Activated naive CD4-positive, alpha-beta T cell treated with anti-CD3 and anti-CD28 coated beads, Interleukin-2, amount 10 ng/mL, durations not matched to agents 7 days and 5 days (primary cell): ENCODE data around the gene IGFBP3.

ENCODE experiments used
- CTCF ChIA-PET: fragments of 350-600 bp; sonication (Branson Sonifier 250); formaldehyde crosslinking; loops from one replicate; lab custom pipeline; 2021; ENCODE audit warnings: antibody characterized with exemption; lab: Charles Lee
- DNase-seq: peaks from one replicate; pipeline ENCODE4 v3.0.0-alpha.2; 2020
- H3K27ac Mint-ChIP-seq: one replicate; pipeline ENCODE4 v1.8.0; 2021; ENCODE audit warnings: mild to moderate bottlenecking, moderate library complexity, mixed read lengths
- H3K27me3 Mint-ChIP-seq: one replicate; pipeline ENCODE4 v1.8.0; 2021; ENCODE audit warnings: mild to moderate bottlenecking, mixed read lengths
- H3K36me3 Mint-ChIP-seq: one replicate; pipeline ENCODE4 v1.8.0; 2021; ENCODE audit warnings: mixed read lengths
- H3K4me1 Mint-ChIP-seq: one replicate; pipeline ENCODE4 v1.8.0; 2021; ENCODE audit warnings: mixed read lengths
- H3K4me3 Mint-ChIP-seq: one replicate; pipeline ENCODE4 v1.8.0; 2021; ENCODE audit warnings: mild to moderate bottlenecking, moderate library complexity, mixed read lengths
- H3K9me3 Mint-ChIP-seq: one replicate; pipeline ENCODE4 v1.8.0; 2021; ENCODE audit warnings: mixed read lengths

Gene IGFBP3

DNA sequence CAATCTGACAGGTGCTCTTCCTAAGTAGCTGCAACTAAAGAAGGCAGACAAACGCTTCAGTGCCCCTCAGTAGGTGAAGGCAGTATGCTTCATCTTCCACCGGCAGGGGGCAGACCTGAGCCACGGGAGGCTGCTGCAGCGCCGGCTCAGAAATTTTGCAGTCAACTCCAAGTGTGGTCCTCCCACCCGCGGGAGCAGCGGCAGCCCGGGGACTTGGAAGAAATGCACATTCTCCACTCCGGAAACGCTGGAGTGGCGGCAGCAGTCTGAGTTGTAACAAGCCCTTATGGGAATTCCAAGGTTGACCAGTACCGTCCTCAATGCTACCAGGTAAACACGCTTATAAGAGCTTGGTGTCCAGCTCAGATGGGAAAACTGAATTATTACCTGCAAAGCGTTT, 3.4 kb downstream of the IGFBP3 start:
- CTCF ChIA-PET: interaction anchor here (0.5 to 11.2 kb wide), 9 partner anchors 8 to 1174 kb away, joined by 3 to 84 read pairs (median 3); no protein-coding TSS in a partner anchor
- H3K4me3 Mint-ChIP-seq: no peak overlapping the region
- H3K9me3 Mint-ChIP-seq: no peaks in the 10 kb centered on the region
- no peaks in the 10 kb centered on the region for H3K36me3 Mint-ChIP-seq
- no peak overlapping the region for H3K27ac Mint-ChIP-seq
- DNase-seq: peak; percentile 85
- H3K27me3 Mint-ChIP-seq: peaks cover 58% of the 10 kb centered on the region
- H3K4me1 Mint-ChIP-seq: peaks cover 40% of the 10 kb centered on the region

DNA sequence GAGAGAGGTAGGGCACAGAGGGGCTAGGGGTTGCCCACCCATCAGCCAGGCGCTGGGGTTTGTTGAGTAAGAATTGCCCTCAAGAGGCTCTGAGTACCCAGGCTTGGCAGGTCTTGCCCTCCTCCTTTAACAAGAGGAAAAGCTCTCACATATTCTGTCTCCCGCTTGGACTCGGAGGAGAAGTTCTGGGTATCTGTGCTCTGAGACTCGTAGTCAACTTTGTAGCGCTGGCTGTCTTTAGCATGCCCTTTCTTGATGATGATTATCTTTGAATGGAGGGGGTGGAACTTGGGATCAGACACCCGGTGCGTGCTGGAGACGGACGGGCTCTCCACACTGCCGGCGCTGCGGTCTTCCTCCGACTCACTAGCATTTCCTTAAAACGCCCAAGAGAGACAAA, 4.0 kb downstream of the IGFBP3 start:
- Mint-ChIP-seq H3K4me3 (no peak overlapping the region), H3K36me3 (no peaks in the 10 kb centered on the region), H3K9me3 (no peaks in the 10 kb centered on the region), H3K27me3 (peaks cover 53% of the 10 kb centered on the region), H3K4me1 (peaks cover 34% of the 10 kb centered on the region), H3K27ac (no peak overlapping the region)
- CTCF ChIA-PET: interaction anchor here (0.6 to 11.2 kb wide), 5 partner anchors 9 to 1169 kb away, joined by 3 to 84 read pairs (median 6); no protein-coding TSS in a partner anchor
- no peak for DNase-seq

DNA sequence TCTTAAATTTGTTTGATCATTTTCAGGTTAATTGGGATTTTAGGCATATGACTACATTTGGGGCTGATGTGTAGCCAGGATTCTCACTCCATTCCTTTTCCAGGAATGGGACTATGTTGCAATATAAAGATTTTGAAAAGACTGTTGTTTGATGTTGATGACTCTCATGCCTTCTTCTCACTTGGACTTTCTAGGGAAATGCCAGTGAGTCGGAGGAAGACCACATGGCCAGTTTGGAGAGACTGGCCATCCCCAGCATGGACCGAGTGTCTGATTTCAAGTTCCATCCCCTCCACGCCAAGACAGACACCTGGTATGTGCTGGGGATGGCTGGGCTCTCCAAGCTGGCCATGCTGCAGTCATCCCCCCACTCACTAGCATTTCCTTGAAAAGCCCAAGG, 5.5 kb downstream of the IGFBP3 start:
- no peak for DNase-seq
- H3K27ac Mint-ChIP-seq: no peak overlapping the region
- H3K4me1 Mint-ChIP-seq: peaks cover 26% of the 10 kb centered on the region
- CTCF ChIA-PET: interaction anchor here (0.8 to 11.2 kb wide), 2 partner anchors 134 to 1171 kb away, joined by 3 to 84 read pairs; no protein-coding TSS in a partner anchor
- H3K9me3 Mint-ChIP-seq: no peaks in the 10 kb centered on the region
- H3K4me3 Mint-ChIP-seq: no peak overlapping the region
- H3K36me3 Mint-ChIP-seq: no peaks in the 10 kb centered on the region
- peaks cover 40% of the 10 kb centered on the region for H3K27me3 Mint-ChIP-seq

DNA sequence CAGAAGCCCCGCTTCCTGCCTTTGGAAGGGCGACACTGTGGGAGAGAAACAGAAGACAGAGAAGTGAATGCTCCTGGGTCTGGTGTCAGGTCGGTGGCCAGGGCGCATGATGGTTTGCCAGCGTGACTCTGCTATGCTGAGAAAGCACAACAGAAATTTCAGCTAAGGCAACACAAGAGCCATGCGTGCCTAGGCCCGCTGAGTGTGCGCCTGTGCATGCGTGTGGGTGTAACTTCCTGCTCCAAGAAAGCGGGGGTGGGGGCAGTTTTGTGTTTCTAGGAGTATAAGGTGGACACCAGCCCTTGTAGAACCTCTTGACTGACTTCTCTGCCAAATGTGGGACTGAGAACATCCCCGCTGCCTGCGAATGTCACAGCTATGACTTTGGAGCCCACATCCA, 6.2 kb downstream of the IGFBP3 start:
- Mint-ChIP-seq H3K27ac (no peak overlapping the region), H3K9me3 (no peaks in the 10 kb centered on the region), H3K27me3 (peaks cover 36% of the 10 kb centered on the region), H3K4me1 (peaks cover 21% of the 10 kb centered on the region), H3K4me3 (no peak overlapping the region), H3K36me3 (no peaks in the 10 kb centered on the region)
- no peak for DNase-seq
- CTCF ChIA-PET: interaction anchor here (0.8 to 11.2 kb wide), 2 partner anchors 134 to 1172 kb away, joined by 3 to 84 read pairs; no protein-coding TSS in a partner anchor

DNA sequence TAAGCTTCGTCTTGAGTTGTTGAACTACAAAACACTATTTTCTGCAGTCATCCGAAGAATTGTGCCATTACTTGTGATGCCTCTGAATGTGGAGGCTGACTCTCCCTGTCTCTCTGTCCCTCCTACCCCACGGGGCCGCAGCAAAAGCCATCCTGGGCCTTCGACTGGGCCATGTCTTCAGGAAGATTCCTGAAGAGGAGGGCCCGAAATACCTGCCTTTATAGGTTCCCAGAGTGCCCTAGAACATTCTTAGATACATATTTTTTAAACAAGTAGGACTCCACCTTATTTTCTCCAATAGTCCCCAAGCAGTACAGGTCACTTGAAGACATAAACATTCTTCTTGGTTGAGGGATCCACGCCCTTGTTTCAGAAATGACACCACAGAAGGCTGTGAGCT, 8.1 kb downstream of the IGFBP3 start:
- no peaks in the 10 kb centered on the region for H3K36me3 Mint-ChIP-seq
- no peak for DNase-seq
- H3K9me3 Mint-ChIP-seq: no peaks in the 10 kb centered on the region
- peaks cover 18% of the 10 kb centered on the region for H3K27me3 Mint-ChIP-seq
- H3K4me3 Mint-ChIP-seq: no peak overlapping the region
- peaks cover 8% of the 10 kb centered on the region for H3K4me1 Mint-ChIP-seq
- H3K27ac Mint-ChIP-seq: no peak overlapping the region
- CTCF ChIA-PET: interaction anchor here (1.4 kb wide), 1 partner anchor 9 kb away, joined by 6 read pairs; no protein-coding TSS in a partner anchor

- no peak overlapping the region for H3K27ac Mint-ChIP-seq
- CTCF ChIA-PET: no interaction called here
Measured at GRCh38 chr7:45911311-45911710, 9.8 kb downstream of the IGFBP3 start.

DNA sequence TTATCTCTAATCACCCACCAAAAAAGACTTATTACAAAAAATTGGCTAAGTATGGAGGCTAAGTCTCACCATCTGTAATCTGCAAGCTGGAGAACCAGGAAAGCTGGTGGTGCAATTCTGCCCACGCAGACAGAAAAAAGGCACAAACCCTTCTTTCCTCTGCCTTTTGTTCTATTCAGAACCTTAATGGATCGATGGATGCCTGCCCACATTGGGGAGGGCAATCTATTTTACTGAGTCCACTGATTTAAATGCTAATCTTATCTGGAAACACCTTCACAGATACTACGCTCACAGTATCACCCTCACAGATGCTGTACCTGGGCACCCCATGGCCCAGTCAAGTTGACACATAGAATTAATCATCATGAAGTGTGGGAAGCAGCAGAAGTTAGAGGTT, 10.2 kb downstream of the IGFBP3 start:
- CTCF ChIA-PET: no interaction called here
- DNase-seq: no peak
- H3K9me3 Mint-ChIP-seq: no peaks in the 10 kb centered on the region
- H3K27me3 Mint-ChIP-seq: peaks cover 3% of the 10 kb centered on the region
- no peak overlapping the region for H3K27ac Mint-ChIP-seq
- no peak overlapping the region for H3K4me3 Mint-ChIP-seq
- H3K36me3 Mint-ChIP-seq: no peaks in the 10 kb centered on the region
- H3K4me1 Mint-ChIP-seq: no peaks in the 10 kb centered on the region

More at GRCh38 chr7:45911311-45911710, 9.8 kb downstream of the IGFBP3 start:
- Mint-ChIP-seq H3K9me3 (no peaks in the 10 kb centered on the region), H3K4me3 (no peak overlapping the region), H3K36me3 (no peaks in the 10 kb centered on the region), H3K4me1 (no peaks in the 10 kb centered on the region), H3K27me3 (peaks cover 5% of the 10 kb centered on the region)
- no peak for DNase-seq

- H3K4me3 Mint-ChIP-seq: no peak overlapping the region
- H3K27me3 Mint-ChIP-seq: peaks cover 3% of the 10 kb centered on the region
- H3K36me3 Mint-ChIP-seq: no peaks in the 10 kb centered on the region
- CTCF ChIA-PET: interaction anchor here (1.1 kb wide), 1 partner anchor 10 kb away, joined by 4 read pairs; no protein-coding TSS in a partner anchor
- no peak overlapping the region for H3K27ac Mint-ChIP-seq
- H3K9me3 Mint-ChIP-seq: no peaks in the 10 kb centered on the region
- H3K4me1 Mint-ChIP-seq: no peaks in the 10 kb centered on the region
- DNase-seq: no peak
Measured at GRCh38 chr7:45909561-45909960, 11.5 kb downstream of the IGFBP3 start.

DNA sequence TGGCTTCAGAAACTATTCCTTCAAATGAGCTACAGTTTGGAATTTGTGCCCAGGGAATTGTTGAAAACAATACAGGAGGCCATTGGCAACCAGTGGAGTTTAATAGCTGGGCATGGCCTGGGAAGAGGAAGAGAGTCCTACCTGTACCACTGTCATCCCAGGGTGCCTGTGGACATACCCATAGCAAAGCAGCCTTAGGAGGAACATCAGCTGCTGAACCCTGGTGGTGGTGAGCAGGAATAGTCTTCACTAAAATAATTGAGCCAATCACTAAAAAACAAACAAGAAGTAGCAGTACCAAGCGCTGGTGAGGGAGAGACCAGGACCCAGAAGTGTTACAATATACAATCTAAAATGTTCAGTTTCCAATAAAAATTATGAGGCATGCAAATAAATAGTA, 18.3 kb downstream of the IGFBP3 start:
- CTCF ChIA-PET: interaction anchor here (1.4 kb wide), 1 partner anchor 11 kb away, joined by 3 read pairs; no protein-coding TSS in a partner anchor
- no peaks in the 10 kb centered on the region for H3K36me3 Mint-ChIP-seq
- H3K4me1 Mint-ChIP-seq: no peaks in the 10 kb centered on the region
- DNase-seq: no peak
- no peak overlapping the region for H3K4me3 Mint-ChIP-seq
- H3K27me3 Mint-ChIP-seq: peaks cover 12% of the 10 kb centered on the region
- no peaks in the 10 kb centered on the region for H3K9me3 Mint-ChIP-seq
- no peak overlapping the region for H3K27ac Mint-ChIP-seq

DNA sequence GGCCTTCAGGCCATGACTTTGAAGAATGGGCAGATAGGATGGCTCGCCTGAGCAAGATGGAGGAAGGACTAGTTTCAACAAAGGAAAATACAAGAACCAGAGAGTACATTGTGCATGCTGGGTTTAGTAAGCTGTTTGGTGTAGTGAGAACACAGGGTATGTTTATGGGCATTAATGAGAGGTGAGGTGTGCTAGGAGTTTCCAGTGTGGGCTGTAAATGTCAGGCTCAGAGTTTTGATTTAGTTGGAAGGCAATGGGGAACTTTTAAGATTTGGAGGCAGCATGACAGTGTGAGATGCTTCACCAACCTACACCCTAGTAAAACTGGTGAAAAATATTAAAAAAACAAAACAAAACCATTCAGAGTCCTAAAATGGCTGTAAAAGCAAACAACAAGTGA, 19.5 kb downstream of the IGFBP3 start:
- Mint-ChIP-seq H3K4me1 (no peaks in the 10 kb centered on the region), H3K27me3 (peaks cover 12% of the 10 kb centered on the region), H3K36me3 (no peaks in the 10 kb centered on the region), H3K27ac (no peak overlapping the region), H3K4me3 (no peak overlapping the region), H3K9me3 (no peaks in the 10 kb centered on the region)
- DNase-seq: no peak
- CTCF ChIA-PET: interaction anchor here (1.4 kb wide), 1 partner anchor 9 kb away, joined by 3 read pairs; no protein-coding TSS in a partner anchor

DNA sequence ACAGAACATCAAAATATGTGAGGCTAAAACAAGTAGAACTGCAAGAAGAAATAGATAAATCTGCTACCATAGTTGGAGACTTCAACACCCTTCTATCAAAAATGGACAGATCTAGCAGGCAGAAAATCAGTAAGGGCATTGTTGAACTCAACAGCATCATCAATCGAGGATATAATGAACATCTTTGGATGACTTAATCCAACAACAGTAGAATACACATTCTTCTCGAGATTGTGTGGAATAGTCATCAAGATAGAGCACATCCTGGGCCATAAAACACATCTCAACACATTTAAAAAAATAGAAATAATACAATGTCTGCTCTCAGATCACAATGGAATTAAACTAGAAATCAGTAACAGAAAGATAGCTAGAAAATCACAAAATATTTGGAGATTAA, 22.9 kb downstream of the IGFBP3 start:
- CTCF ChIA-PET: no interaction called here
- no peaks in the 10 kb centered on the region for H3K36me3 Mint-ChIP-seq
- H3K27me3 Mint-ChIP-seq: peaks cover 22% of the 10 kb centered on the region

GRCh38 chr7:45897042-45897690, 23.9 kb downstream of the IGFBP3 start:
- no peaks in the 10 kb centered on the region for H3K9me3 Mint-ChIP-seq
- CTCF ChIA-PET: interaction anchor here (2.7 kb wide), 1 partner anchor 21 kb away, joined by 11 read pairs; no protein-coding TSS in a partner anchor
- no peaks in the 10 kb centered on the region for H3K36me3 Mint-ChIP-seq
- DNase-seq: no peak
- no peak overlapping the region for H3K27ac Mint-ChIP-seq
- H3K4me1 Mint-ChIP-seq: no peaks in the 10 kb centered on the region
- H3K4me3 Mint-ChIP-seq: no peak overlapping the region
- peaks cover 25% of the 10 kb centered on the region for H3K27me3 Mint-ChIP-seq

More for the DNA sequence above, 22.9 kb downstream of the IGFBP3 start:
- Mint-ChIP-seq H3K4me3 (no peak overlapping the region), H3K27ac (no peak overlapping the region), H3K4me1 (no peaks in the 10 kb centered on the region), H3K9me3 (no peaks in the 10 kb centered on the region)
- no peak for DNase-seq

GRCh38 chr7:45894665-45895062, 26.4 kb downstream of the IGFBP3 start:
- CTCF ChIA-PET: no interaction called here
- Mint-ChIP-seq H3K9me3 (no peaks in the 10 kb centered on the region), H3K27ac (no peak overlapping the region), H3K4me3 (no peak overlapping the region), H3K4me1 (no peaks in the 10 kb centered on the region), H3K36me3 (no peaks in the 10 kb centered on the region), H3K27me3 (peaks cover 31% of the 10 kb centered on the region)
- no peak for DNase-seq

DNA sequence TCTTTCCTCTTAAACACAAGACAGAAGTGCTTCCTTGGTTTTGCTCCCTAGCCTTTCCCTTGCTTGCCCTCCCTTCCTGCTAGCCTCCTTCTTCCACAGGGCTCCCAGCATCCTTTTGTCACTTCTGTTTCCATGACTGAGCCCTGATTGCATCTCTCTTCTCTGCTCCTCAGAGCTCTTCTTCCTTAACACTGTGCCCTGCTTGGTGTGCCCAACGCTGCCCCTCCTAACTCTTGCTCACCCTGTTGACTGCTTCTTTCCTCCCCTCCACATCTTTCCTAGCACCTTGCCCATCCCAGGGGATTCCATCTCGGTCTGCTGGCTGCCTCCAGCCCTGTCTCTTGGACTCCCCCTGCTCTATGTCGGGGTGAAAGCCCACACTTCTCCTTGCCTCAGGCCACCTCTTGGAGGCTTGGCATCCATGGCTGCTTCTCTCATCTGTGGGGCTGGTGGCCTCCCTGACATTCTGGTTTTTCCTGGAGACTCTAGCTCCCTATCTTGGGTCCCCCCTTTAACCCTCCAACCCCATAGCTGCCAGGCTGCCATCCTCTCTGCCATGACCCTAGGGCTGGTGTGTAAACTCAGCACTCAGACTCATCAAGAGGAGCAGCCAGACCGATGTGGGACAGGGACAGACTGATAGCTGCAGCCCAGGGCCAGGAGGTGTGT, 26.9 kb downstream of the IGFBP3 start:
- no peak for DNase-seq
- peaks cover 37% of the 10 kb centered on the region for H3K27me3 Mint-ChIP-seq
- no peaks in the 10 kb centered on the region for H3K9me3 Mint-ChIP-seq
- H3K36me3 Mint-ChIP-seq: no peaks in the 10 kb centered on the region
- CTCF ChIA-PET: no interaction called here
- H3K4me3 Mint-ChIP-seq: no peak overlapping the region
- H3K27ac Mint-ChIP-seq: no peak overlapping the region
- no peaks in the 10 kb centered on the region for H3K4me1 Mint-ChIP-seq
